DOHH2 (cell line): ENCODE results near the gene NUCB1.
"Not testable (repeated sequence)": the region's sequence is repeated elsewhere in the genome, so short reads cannot be mapped to it uniquely, and the experiment has no call there.

Source experiments
- H3F3A ChIP-seq: fragments of 200-600 bp; sonication (generic), shearing (Covaris generic); 2 replicates; pipeline ENCODE4 v1.6.0; 2016; ENCODE audit warnings: antibody characterized with exemption, mild to moderate bottlenecking; ENCODE audit not compliant: control insufficient read depth, insufficient read depth
- H3K27ac ChIP-seq: fragments of 200-600 bp; sonication (generic); 2 replicates; pipeline ENCODE4 v1.5.1; 2014; ENCODE audit warnings: low read depth, mild to moderate bottlenecking, low read length, moderate library complexity
- H3K27me3 ChIP-seq: fragments of 200-600 bp; sonication (generic); 2 replicates; pipeline ENCODE4 v1.6.1; 2014; ENCODE audit warnings: mild to moderate bottlenecking, low read length, mixed read lengths; ENCODE audit not compliant: control insufficient read depth
- H3K36me3 ChIP-seq: fragments of 200-600 bp; sonication (generic); 2 replicates; pipeline ENCODE4 v1.6.1; 2014; ENCODE audit warnings: mild to moderate bottlenecking, low read length, moderate library complexity, mixed read lengths; ENCODE audit not compliant: control insufficient read depth
- H3K4me1 ChIP-seq: fragments of 200-600 bp; sonication (generic); 2 replicates; pipeline ENCODE4 v1.6.1; 2014; ENCODE audit warnings: mild to moderate bottlenecking, low read length, mixed read lengths; ENCODE audit not compliant: control insufficient read depth
- H3K4me2 ChIP-seq: fragments of 200-600 bp; sonication (generic); 2 replicates; pipeline ENCODE4 v1.6.0; 2014; ENCODE audit warnings: mild to moderate bottlenecking, low read length, moderate library complexity
- H3K4me3 ChIP-seq: fragments of 200-600 bp; sonication (generic); 2 replicates; pipeline ENCODE4 v1.5.1; 2014; ENCODE audit warnings: mild to moderate bottlenecking, low read length, mixed read lengths
- H3K79me2 ChIP-seq: fragments of 200-600 bp; sonication (generic); 2 replicates; pipeline ENCODE4 v1.6.1; 2014; ENCODE audit warnings: mild to moderate bottlenecking, low read length, mixed read lengths; ENCODE audit not compliant: control insufficient read depth
- H3K9me2 ChIP-seq: fragments of 200-600 bp; sonication (generic); replicated peaks from 2 replicates; pipeline ENCODE4 v1.6.1; 2014; ENCODE audit warnings: mild to moderate bottlenecking, low read length, mixed read lengths; ENCODE audit not compliant: control insufficient read depth
- H3K9me3 ChIP-seq: fragments of 200-600 bp; sonication (generic); 2 replicates; pipeline ENCODE4 v1.6.1; 2014; ENCODE audit warnings: antibody characterized with exemption, low read length, mixed read lengths; ENCODE audit not compliant: control insufficient read depth, insufficient read depth
- H4K20me1 ChIP-seq: fragments of 200-600 bp; sonication (generic); 2 replicates; pipeline ENCODE4 v1.6.0; 2014; ENCODE audit warnings: low read depth, mild to moderate bottlenecking, antibody characterized with exemption, low read length, moderate library complexity; ENCODE audit not compliant: control insufficient read depth, insufficient read depth
- CTCF ChIP-seq: fragments of 200-600 bp; sonication (generic); IDR thresholded peaks from one replicate; pipeline ENCODE4 v1.5.1; 2014; ENCODE audit warnings: antibody characterized with exemption, mild to moderate bottlenecking, low read depth, low read length; ENCODE audit not compliant: poor library complexity, severe bottlenecking
- EZH2phosphoT487 ChIP-seq: fragments of 200-600 bp; sonication (generic); IDR thresholded peaks from 2 replicates; pipeline ENCODE4 v1.6.1; 2017; ENCODE audit warnings: borderline replicate concordance, mild to moderate bottlenecking, antibody characterized with exemption, low read length, moderate library complexity, mixed read lengths

The NUCB1 gene

DNA sequence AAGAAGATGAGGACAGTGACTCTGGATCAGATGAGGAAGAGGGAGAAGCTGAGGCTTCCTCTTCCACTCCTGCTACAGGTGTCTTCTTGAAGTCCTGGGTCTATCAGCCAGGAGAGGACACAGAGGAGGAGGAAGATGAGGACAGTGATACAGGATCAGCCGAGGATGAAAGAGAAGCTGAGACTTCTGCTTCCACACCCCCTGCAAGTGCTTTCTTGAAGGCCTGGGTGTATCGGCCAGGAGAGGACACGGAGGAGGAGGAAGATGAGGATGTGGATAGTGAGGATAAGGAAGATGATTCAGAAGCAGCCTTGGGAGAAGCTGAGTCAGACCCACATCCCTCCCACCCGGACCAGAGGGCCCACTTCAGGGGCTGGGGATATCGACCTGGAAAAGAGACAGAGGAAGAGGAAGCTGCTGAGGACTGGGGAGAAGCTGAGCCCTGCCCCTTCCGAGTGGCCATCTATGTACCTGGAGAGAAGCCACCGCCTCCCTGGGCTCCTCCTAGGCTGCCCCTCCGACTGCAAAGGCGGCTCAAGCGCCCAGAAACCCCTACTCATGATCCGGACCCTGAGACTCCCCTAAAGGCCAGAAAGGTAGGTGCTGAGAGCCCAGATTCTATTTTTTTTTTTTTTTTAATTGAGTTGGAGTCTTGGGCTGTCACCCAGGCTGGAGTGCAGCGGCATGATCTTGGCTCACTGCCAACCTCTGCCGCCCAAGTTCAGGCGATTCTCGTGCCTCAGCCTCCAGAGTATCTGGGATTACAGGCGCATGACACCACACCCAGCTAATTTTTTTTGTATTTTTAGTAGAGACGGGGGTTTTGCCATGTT lies 25.6 kb upstream of the NUCB1 start:
- peak overlapping the region; percentile 100 for H3K4me3 ChIP-seq
- no peaks in the 10 kb centered on the region for H3K27me3 ChIP-seq
- peak overlapping the region; percentile 92 for H3K4me2 ChIP-seq
- peak overlapping the region; percentile 96 for H3K27ac ChIP-seq
- peaks cover 54% of the 10 kb centered on the region for H3F3A ChIP-seq
- H3K36me3 ChIP-seq = peaks cover 57% of the 10 kb centered on the region
- H3K9me3 ChIP-seq = no peaks in the 10 kb centered on the region
- H3K4me1 ChIP-seq = peaks cover 50% of the 10 kb centered on the region
- TF ChIP-seq CTCF (no peak), EZH2phosphoT487 (no peak)
- H4K20me1 ChIP-seq = peaks cover 16% of the 10 kb centered on the region; the same call in 1 of the 2 replicates
- no peaks in the 10 kb centered on the region for H3K9me2 ChIP-seq
- H3K79me2 ChIP-seq = peaks cover 42% of the 10 kb centered on the region

GRCh38 chr19:48876043-48876981 lies 23.8 kb upstream of the NUCB1 start:
- H3K4me1 ChIP-seq = peaks cover 67% of the 10 kb centered on the region
- H3K36me3 ChIP-seq = peaks cover 57% of the 10 kb centered on the region
- peaks cover 42% of the 10 kb centered on the region for H3K79me2 ChIP-seq
- H3K27ac ChIP-seq = peak overlapping the region; percentile 96
- H3K4me2 ChIP-seq = peak overlapping the region; percentile 92
- H3K27me3 ChIP-seq, H3K9me2 ChIP-seq, H3K9me3 ChIP-seq: not testable (repeated sequence)
- H4K20me1 ChIP-seq = peaks cover 16% of the 10 kb centered on the region; the same call in 1 of the 2 replicates
- peaks cover 65% of the 10 kb centered on the region for H3F3A ChIP-seq
- peak overlapping the region; percentile 100 for H3K4me3 ChIP-seq

GRCh38 chr19:48877855-48878195 lies 22.3 kb upstream of the NUCB1 start:
- H3K27ac ChIP-seq = peak overlapping the region; percentile 96
- no peak for TF ChIP-seq EZH2phosphoT487
- TF ChIP-seq CTCF = no peak
- peak overlapping the region; percentile 92 for H3K4me2 ChIP-seq
- H4K20me1 ChIP-seq = peaks cover 12% of the 10 kb centered on the region; the same call in 1 of the 2 replicates
- peaks cover 6% of the 10 kb centered on the region for H3K9me3 ChIP-seq
- peaks cover 73% of the 10 kb centered on the region for H3K4me1 ChIP-seq
- peaks cover 65% of the 10 kb centered on the region for H3F3A ChIP-seq
- peaks cover 36% of the 10 kb centered on the region for H3K79me2 ChIP-seq
- no peaks in the 10 kb centered on the region for H3K9me2 ChIP-seq
- no peaks in the 10 kb centered on the region for H3K27me3 ChIP-seq
- H3K36me3 ChIP-seq = peaks cover 58% of the 10 kb centered on the region
- peak overlapping the region; percentile 32 for H3K4me3 ChIP-seq
